ENCODE results near the gene BLM.
"Not testable (repeated sequence)": the region's sequence is repeated elsewhere in the genome, so short reads cannot be mapped to it uniquely, and the experiment has no call there.

BLM gene

GRCh38 chr15:90823455-90823974, 106.4 kb downstream of the BLM start:
- DNase-seq: no peak

- not testable (repeated sequence) for DNase-seq
Measured at GRCh38 chr15:90825115-90825899, 108.2 kb downstream of the BLM start.

GRCh38 chr15:90826206-90826885, 109.2 kb downstream of the BLM start:
- DNase-seq: not testable (repeated sequence)

GRCh38 chr15:90826886-90827435, 109.8 kb downstream of the BLM start:
- no peak for DNase-seq

GRCh38 chr15:90828111-90828510, 111.0 kb downstream of the BLM start:
- no peak for DNase-seq

GRCh38 chr15:90829126-90829525, 112.0 kb downstream of the BLM start:
- DNase-seq: peak; percentile 62 to 70

GRCh38 chr15:90829942-90830440, 112.8 kb downstream of the BLM start:
- DNase-seq: peak; percentile 85

GRCh38 chr15:90834626-90835025, 117.5 kb downstream of the BLM start:
- DNase-seq: no peak

GRCh38 chr15:90836296-90836871, 119.2 kb downstream of the BLM start:
- DNase-seq: peak; percentile 69 to 88

- DNase-seq: no peak
Measured at GRCh38 chr15:90837094-90837493, 119.9 kb downstream of the BLM start.

- peak; percentile 67 to 84 for DNase-seq
Measured at GRCh38 chr15:90838139-90838538, 121.0 kb downstream of the BLM start.

- no peak for DNase-seq
Measured at GRCh38 chr15:90838544-90838943, 121.4 kb downstream of the BLM start.

GRCh38 chr15:90839187-90840071, 122.3 kb downstream of the BLM start:
- DNase-seq: peak; percentile 71 to 81

GRCh38 chr15:90840157-90840855, 123.2 kb downstream of the BLM start:
- DNase-seq: peak in 1 of 2 donors; percentile 52

GRCh38 chr15:90840954-90841353, 123.8 kb downstream of the BLM start:
- DNase-seq: no peak

GRCh38 chr15:90844696-90845095, 127.5 kb downstream of the BLM start:
- peak in 1 of 2 donors; percentile 22 for DNase-seq

GRCh38 chr15:90845201-90845949, 128.2 kb downstream of the BLM start:
- peak; percentile 85 to 97 for DNase-seq

- not testable (repeated sequence) for DNase-seq
Measured at GRCh38 chr15:90849424-90849823, 132.3 kb downstream of the BLM start.

- no peak for DNase-seq
Measured at GRCh38 chr15:90851114-90851513, 134.0 kb downstream of the BLM start.

- no peak for DNase-seq
Measured at GRCh38 chr15:90851940-90852339, 134.8 kb downstream of the BLM start.

- peak in 1 of 2 donors; percentile 55 for DNase-seq
Measured at GRCh38 chr15:90855139-90855538, 138.0 kb downstream of the BLM start.
